ENCODE data around the gene SHCBP1L. TPM values are rescaled to one million over a fixed set of nuclear protein-coding genes. Genes with fewer than 3 reads are reported as not detected.

SHCBP1L gene
- total RNA-seq, 4 donors from 2014 or later = 1.3 TPM; not detected in 3

DNA sequence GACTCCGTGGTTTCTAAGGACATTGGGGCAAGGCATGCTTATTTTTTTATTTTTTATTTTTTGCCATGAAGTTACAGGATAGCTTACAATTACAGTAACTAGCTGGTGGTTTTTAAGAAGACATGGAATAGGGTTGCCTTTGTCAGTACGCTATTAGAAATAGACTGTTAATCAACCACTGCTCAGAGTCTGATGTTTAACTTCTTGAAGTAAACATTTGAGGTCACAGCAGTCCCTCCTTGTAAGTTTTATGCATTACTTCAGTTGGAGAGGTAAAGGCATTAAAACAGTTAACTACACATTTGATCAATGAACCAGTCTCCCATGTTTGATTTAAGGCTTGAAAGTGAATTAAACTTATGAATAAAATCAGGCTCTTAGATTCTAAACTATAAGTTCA lies 19.3 kb upstream of the SHCBP1L start:
- Histone ChIP-seq H3K9me3 (no peaks in the 10 kb centered on the region), H3K4me3 (no peak overlapping the region), H3K27me3 (no peaks in the 10 kb centered on the region), H3K36me3 (no peaks in the 10 kb centered on the region), H3K4me1 (peaks cover 0 to 4% (median 0%) of the 10 kb centered on the region in 4 donors), H3K27ac (no peak overlapping the region)
- no peak for DNase-seq (ENCODE audit: low spot score in 2 of 2)
- TF ChIP-seq EP300 (IDR thresholded peaks at IDR 0.05) = no peak
- TF ChIP-seq, protein P1, sequence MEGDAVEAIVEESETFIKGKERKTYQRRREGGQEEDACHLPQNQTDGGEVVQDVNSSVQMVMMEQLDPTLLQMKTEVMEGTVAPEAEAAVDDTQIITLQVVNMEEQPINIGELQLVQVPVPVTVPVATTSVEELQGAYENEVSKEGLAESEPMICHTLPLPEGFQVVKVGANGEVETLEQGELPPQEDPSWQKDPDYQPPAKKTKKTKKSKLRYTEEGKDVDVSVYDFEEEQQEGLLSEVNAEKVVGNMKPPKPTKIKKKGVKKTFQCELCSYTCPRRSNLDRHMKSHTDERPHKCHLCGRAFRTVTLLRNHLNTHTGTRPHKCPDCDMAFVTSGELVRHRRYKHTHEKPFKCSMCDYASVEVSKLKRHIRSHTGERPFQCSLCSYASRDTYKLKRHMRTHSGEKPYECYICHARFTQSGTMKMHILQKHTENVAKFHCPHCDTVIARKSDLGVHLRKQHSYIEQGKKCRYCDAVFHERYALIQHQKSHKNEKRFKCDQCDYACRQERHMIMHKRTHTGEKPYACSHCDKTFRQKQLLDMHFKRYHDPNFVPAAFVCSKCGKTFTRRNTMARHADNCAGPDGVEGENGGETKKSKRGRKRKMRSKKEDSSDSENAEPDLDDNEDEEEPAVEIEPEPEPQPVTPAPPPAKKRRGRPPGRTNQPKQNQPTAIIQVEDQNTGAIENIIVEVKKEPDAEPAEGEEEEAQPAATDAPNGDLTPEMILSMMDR (IDR thresholded peaks at IDR 0.05) = no peak
- TF ChIP-seq POLR2A (IDR thresholded peaks at IDR 0.05) = no peak
- 63 to 75% methylated on average over 2 of the region's 2 CpGs for WGBS, 2 donors

DNA sequence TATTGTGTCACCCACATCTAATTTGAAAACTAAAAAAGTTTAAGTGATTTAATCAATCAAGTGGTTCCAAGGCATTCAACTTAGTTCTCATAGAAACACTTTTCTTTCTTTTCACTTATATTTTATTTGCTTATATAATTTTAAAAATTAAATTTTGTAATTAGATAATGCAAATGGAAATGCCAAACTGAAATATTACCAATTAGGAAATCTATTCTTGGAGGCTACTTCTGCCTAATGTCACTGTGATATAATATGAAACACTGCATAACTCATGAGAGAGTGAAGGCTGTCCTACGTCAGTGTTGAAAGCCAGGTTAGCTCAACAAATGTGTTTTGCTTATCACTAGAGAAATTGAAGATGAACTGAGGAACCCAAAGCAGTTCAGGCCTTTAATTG lies 18.3 kb upstream of the SHCBP1L start:
- peaks cover 0 to 4% (median 0%) of the 10 kb centered on the region in 4 donors for H3K4me1 ChIP-seq
- H3K27me3 ChIP-seq = no peaks in the 10 kb centered on the region
- no peak for DNase-seq (ENCODE audit: low spot score in 2 of 2)
- no peak overlapping the region for H3K4me3 ChIP-seq
- TF ChIP-seq, protein P1 (IDR thresholded peaks at IDR 0.05) = no peak
- TF ChIP-seq EP300 (IDR thresholded peaks at IDR 0.05) = no peak
- H3K9me3 ChIP-seq = no peaks in the 10 kb centered on the region
- 93 to 94% methylated on average over 1 of the region's 1 CpG for WGBS, 2 donors
- H3K27ac ChIP-seq = no peak overlapping the region
- no peaks in the 10 kb centered on the region for H3K36me3 ChIP-seq

DNA sequence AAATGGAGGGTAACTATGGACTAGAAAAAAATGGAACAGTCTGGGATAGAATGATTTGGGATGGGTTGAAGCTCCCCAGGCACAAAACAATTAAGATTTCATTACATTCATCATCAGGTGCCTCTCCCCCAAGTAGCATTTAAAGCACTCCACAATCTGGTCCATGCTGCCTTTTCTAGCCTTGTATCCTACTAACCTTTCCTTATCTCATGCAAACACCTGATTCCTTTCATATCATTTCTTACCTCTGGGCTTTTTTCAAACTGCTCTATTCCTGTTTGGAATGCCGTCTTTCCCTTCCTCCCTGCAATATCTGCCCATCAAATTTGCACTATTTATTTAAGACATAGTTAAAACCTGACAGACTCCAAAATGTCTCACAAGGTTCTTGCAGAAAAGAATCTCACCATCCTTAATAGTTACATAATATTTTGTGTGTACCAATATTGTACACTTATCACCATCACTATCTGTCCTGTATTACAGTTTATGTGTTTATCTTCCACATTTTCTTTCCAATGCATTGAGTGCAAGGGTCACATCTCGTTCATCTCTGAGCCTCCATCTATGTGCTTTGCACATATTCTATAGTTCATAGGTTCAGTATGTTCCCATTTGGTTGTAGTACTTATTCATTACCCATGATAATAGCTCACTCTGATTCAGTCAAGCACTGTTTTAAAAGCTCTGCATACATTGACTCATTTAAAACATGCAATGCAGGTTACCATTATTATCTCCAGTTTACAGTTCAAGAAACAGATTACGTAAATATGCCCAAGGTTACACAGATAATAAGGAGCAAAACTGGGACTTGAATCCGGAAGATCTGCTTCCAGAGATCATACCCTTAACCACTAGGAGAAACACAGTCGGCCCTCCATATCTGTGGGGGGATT lies 16.1 kb upstream of the SHCBP1L start:
- TF ChIP-seq POLR2A (IDR thresholded peaks at IDR 0.05) (no peak), EP300 (IDR thresholded peaks at IDR 0.05) (no peak)
- TF ChIP-seq, protein P1 (IDR thresholded peaks at IDR 0.05) = no peak
- Histone ChIP-seq H3K4me1 (peaks cover 0 to 4% (median 0%) of the 10 kb centered on the region in 4 donors), H3K4me3 (no peak overlapping the region), H3K36me3 (no peaks in the 10 kb centered on the region), H3K27ac (no peak overlapping the region), H3K27me3 (no peaks in the 10 kb centered on the region), H3K9me3 (no peaks in the 10 kb centered on the region)
- WGBS, 2 donors = 87 to 89% methylated on average over 5 of the region's 5 CpGs
- no peak for DNase-seq (ENCODE audit: low spot score in 2 of 2)

DNA sequence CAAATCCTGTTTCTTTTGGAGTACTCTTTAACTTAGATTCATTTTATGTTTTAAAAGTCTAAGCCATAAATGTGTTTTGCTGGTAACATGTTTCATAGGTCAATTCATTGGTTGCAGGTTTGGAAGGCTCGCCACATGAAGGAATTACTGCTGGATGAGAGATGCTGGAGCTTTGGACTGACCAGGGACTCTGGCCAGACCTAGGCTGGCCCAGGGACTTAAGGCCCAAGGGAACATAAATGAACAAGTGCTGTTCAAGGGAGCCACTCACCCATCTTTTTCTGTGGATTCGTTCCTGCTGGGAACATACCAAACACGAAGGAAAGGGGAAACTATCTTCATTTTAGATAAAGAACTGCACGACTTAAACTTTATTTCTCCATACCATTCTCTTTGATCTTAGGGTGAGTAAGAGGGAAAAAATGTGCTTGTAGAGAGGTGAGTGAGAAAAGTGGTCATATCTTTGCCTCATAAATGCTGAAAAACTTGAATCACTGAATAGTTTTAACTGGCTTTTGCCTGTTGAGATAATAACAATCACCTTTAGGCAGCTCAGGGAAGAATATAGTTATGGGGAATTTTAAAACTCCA lies 15.3 kb upstream of the SHCBP1L start:
- Histone ChIP-seq H3K4me1 (peaks cover 0 to 7% (median 0%) of the 10 kb centered on the region in 4 donors), H3K9me3 (no peaks in the 10 kb centered on the region), H3K27me3 (no peaks in the 10 kb centered on the region), H3K4me3 (no peak overlapping the region), H3K36me3 (no peaks in the 10 kb centered on the region), H3K27ac (no peak overlapping the region)
- DNase-seq (ENCODE audit: low spot score in 2 of 2) = no peak
- TF ChIP-seq POLR2A (IDR thresholded peaks at IDR 0.05) (no peak), EP300 (IDR thresholded peaks at IDR 0.05) (no peak)
- TF ChIP-seq, protein P1 (IDR thresholded peaks at IDR 0.05) = no peak
- WGBS, 2 donors = 75 to 83% methylated on average over 4 of the region's 4 CpGs

DNA sequence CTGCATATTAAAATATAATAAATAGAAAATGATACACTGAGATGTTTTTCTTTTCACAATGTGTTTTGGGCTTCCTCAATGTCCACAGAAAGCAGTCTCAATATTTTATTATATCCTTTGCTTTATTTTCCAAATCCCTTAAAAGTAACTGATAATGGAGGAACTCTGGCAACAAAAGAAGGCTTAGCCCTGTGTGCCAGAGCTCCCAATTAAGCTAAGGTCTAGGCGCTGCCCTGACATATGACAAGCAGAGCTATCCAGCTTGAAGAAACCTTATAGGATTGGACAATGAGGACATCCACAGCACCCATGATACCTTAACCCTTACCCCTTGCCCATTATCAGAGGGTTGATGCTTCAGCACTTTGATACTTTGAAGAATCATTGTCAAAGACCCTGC lies 12.9 kb upstream of the SHCBP1L start:
- Histone ChIP-seq H3K9me3 (no peaks in the 10 kb centered on the region), H3K27ac (no peak overlapping the region), H3K36me3 (no peaks in the 10 kb centered on the region), H3K4me3 (no peak overlapping the region), H3K27me3 (no peaks in the 10 kb centered on the region), H3K4me1 (peaks cover 0 to 13% (median 0%) of the 10 kb centered on the region in 4 donors)
- WGBS, 2 donors = 95 to 100% methylated on average over 1 of the region's 1 CpG
- TF ChIP-seq POLR2A (IDR thresholded peaks at IDR 0.05) (no peak), EP300 (IDR thresholded peaks at IDR 0.05) (no peak)
- TF ChIP-seq, protein P1 (IDR thresholded peaks at IDR 0.05) = no peak
- no peak for DNase-seq (ENCODE audit: low spot score in 2 of 2)
